Measurements from ENCODE around the gene LATS1. TPM values are rescaled to one million over a fixed set of nuclear protein-coding genes. Genes with fewer than 3 reads are reported as not detected.
"Not testable (repeated sequence)": the region's sequence is repeated elsewhere in the genome, so short reads cannot be mapped to it uniquely, and the experiment has no call there.

LATS1 gene
- 10 to 100 TPM; 31.1 to 32.8 TPM for total RNA-seq
- long read RNA-seq, donor 1, partial matches to known transcripts, result 0 of 2 reads
- long read RNA-seq, donor 1, other reads (novel, unspliced or antisense), result 2 of 2 reads
- long read RNA-seq, donor 2, partial matches to known transcripts, result 0 of 9 reads
- long read RNA-seq, donor 2, other reads (novel, unspliced or antisense), result 6 of 9 reads

DNA sequence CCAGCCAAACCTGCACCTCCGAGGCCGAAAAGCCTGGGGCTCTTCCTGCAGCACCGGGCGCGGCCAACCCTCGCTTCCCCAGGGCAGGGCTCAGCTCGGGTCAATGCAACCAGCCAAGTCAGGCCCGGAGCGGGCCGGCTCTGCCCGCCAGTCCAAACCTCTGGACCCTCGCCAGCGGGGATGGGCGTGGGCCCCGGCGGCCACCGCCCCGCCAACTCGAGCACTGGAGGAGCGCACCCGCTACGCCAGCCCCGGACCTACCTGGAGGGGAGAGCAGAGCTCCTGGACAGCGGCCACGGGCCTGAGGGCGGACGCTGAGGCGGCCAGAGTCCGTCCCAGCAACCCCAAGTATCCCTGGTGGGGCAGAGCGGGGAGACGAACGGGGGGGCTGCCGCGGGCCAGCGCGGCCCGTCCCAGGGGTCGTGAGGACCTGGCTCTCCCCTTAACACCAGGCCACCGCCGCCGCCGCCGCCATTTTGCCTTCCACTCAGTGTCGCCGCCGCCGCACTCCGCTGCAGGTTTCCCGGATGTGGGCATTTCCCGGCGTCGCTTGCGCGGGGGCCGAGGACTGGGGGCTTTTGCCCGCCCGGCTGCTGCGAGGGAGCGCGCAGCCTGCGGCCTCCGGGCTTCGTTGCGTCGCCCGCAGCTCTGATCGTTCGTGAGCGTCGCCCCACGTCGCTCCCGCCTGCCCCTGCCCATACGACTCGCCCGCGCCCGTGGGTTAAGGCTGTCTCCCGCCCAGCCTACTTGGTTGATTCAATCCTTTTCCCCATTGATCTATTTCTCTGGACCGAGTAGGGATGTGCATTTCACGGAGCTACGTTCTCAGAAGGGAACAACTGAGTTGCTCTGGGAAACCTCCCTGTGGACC lies at the start of gene LATS1:
Gene LATS1 (minus strand): TSS at position 514 of the 871 bp plus-strand sequence. CDS start 15,975 bp downstream, outside the sequence.
- intact Hi-C loops (cut with DNase I), result no loop called here
- DNase-seq (ENCODE audit: low spot score), result peak; percentile 97

DNA sequence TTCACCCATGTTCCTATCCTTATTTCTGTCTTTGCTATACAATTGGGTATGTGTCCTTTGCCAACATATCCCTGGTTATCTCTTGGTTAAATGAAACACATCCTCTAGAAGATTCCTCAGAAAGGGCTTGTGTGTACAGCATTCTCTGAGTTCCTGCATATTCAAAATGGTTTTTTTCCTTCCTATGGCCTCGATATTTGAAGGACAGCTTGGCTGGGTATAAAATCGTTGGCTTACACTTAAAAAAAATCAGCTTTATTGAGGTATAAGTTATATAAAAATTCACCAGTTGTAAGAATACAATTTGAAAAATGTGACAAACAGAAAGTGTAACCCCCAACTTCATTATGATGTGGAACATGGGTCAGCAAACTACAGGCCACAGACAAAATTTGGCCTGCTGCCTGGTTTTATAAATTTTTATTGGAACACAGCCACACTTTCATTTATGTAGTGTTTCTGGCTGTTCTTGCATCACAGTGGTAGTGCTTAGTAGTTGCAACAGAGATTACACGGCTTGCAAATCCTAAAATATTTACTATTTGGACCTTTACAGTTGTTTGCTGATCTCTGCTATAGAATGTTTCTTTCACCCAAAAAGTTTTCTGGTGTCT lies 48.4 kb upstream of the LATS1 start:
- intact Hi-C loops (cut with DNase I), result no loop called here
- DNase-seq (ENCODE audit: low spot score), result no peak

DNA sequence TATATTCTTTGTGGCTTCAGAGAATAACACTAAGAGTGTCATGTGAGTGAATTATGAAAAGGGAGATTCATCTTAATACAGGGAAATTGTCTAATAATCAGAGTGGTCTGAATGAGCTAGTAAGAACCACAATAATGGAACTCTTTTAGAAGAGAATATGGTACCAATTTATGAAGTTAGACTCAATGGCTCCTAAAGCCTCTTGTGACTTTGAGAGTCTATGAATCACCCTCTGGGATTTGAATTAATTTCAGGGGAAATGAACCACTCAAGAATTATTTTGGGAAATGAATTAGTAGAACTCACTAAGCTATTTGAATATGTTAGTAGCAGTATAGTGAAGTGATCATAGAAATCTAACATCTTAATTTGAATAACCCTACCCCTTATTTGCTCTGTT lies 46.0 kb upstream of the LATS1 start:
- DNase-seq (ENCODE audit: low spot score), result no peak
- intact Hi-C loops (cut with DNase I), result loop anchor here in 1 of 2 donors (5.0 kb wide), 1 partner anchor 1197 kb away; no protein-coding TSS in a partner anchor

DNA sequence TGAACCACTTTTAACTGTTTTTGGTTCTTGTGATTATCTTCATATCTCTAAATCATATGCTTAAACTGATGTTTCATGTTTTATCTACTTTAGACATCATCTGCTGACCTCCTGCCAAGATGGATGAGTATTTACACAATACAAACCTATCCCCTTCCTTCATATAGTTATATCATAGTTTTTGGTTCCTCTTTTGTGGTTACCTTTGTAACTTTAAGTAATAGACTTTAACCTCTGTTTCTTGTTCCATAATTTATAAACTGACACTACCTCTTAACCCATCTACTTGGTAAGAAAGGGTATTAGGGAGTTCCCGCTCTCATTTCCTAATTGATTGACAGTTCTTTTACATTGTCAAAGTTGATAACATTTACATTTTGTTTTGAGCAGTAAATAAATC lies 43.5 kb upstream of the LATS1 start:
- intact Hi-C loops (cut with DNase I), result loop anchor here in 1 of 2 donors (5.0 kb wide), 1 partner anchor 1194 kb away; no protein-coding TSS in a partner anchor
- no peak for DNase-seq (ENCODE audit: low spot score)

DNA sequence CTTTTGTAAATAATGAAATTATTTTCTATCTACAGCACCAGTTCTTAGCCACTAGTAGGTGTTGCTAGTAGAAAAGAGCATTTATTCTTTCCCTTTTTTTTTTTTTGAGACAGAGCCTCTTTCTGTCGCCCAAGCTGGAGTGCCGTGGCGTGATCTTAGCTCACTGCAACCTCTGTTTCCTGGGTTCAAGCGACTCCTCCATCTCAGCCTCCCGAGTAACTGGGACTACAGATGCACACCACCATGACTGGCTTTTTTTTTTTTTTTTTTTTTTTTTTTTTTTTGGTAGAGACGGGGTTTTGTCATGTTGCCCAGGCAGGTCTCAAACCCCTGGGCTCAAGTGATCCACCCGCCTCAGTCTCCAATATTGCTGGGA lies 38.3 kb upstream of the LATS1 start:
- no peak for DNase-seq (ENCODE audit: low spot score)

DNA sequence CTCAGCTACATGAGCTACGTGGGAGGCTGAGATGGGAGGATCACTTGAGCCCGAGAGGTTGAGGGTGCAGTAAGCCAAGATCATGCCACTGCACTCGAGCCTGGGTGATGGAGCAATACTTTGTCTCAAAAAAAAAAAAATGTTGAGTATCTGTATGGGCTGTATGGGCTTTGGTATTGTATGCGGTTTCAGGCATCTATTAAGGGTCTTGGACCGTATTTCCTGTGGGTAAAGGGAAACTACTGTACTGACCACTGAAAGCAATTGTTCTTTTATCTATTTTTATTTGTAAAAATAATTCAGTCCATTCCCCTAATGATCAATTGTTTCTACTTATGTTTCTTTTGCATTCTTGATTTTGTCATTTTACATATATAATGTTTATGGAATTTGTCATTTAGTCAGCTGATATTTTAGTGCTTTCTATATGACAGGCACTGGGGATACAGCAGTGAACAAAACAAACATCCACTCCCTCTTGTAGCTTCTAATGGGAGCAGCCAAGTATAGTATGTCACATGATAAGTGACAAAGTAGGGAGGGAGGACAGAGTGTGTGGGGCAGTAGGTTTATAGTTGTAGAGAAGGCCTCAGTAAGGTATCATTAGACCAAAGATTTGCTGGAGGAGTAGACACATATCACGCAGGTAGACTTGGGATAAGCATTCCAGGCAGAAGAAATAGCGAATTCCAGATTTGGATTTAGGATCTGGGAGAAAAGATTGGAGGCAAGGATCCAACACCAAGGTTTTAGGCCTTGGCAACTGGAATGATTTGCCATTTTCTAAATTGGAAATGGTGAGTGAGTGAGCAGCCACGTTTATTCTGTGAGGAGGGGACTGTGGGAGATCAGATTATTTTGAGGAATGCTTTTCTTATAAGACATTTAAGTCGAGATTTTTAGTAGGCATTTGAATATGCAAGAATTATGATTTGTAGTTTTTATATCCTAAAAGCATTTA lies 37.7 kb upstream of the LATS1 start:
- intact Hi-C loops (cut with DNase I), result no loop called here
- no peak for DNase-seq (ENCODE audit: low spot score)

More for the DNA sequence above, 38.3 kb upstream of the LATS1 start:
- intact Hi-C loops (cut with DNase I), result no loop called here

DNA sequence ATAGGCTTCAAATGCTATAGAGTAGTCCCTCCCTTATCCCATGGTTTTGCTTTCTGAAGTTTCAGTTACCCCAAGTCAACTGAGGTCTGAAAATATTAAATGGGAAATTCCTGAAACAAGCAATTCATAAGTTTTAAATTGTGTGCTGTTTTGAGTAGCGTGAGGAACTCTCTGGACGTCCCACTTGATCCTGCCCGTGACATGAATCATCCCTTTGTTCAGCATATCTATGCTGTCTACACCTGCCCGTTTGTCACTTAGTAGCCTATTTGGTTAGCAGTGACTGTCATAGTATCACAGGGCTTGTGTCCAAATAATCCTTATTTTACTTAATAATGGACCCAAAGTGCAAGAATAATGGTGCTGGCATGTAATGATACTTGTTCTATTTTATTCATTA lies 36.6 kb upstream of the LATS1 start:
- DNase-seq (ENCODE audit: low spot score), result no peak

DNA sequence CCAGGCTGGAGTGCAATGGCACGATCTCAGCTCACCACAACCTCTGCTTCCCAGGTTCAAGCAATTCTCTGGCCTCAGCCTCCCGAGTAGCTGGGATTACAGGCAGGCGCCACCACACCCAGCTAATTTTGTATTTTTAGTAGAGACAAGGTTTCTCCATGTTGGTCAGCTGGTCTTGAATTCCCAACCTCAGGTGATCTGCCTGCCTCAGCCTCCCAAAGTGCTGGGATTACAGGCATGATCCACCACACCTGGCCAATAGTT lies 35.4 kb upstream of the LATS1 start:
- DNase-seq (ENCODE audit: low spot score); intact Hi-C loops (cut with DNase I): not testable (repeated sequence)

More for the DNA sequence above, 36.6 kb upstream of the LATS1 start:
- intact Hi-C loops (cut with DNase I), result no loop called here

DNA sequence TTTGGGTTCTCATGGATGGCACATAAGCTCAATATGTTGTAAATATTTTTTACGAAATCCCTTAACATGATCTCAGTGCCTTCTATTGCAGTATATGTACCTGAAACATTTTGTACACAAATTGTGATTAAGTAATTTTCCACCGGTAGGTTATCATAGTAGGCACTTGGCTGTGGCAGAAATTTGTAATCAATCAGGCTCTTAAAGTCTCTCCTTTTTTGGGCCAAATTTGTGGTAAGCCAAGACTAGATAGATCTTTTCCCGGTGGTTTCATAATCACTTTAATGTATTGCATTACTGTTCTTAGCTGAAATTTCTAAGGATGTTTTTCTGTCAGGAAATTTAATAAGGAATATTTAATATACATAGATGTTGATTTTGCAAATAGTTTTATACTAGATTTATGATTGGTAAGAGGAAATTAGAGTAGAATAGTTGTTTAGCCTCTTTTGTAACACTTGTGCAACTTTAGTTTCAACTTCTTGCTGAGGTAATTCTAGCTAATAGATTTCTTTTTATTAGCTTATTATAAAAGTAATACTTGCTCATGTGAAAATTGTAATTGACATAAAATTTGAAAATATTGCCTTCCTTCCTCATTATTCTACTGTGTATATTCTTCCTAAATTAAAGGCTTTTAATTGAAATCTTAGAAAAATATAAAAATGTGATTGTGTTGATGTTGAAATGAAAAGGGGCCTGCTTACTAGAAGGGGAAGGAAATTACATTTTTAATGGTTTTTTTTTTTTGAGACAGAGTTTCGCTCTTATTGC lies 34.9 kb upstream of the LATS1 start:
- no peak for DNase-seq (ENCODE audit: low spot score)
- intact Hi-C loops (cut with DNase I), result no loop called here

DNA sequence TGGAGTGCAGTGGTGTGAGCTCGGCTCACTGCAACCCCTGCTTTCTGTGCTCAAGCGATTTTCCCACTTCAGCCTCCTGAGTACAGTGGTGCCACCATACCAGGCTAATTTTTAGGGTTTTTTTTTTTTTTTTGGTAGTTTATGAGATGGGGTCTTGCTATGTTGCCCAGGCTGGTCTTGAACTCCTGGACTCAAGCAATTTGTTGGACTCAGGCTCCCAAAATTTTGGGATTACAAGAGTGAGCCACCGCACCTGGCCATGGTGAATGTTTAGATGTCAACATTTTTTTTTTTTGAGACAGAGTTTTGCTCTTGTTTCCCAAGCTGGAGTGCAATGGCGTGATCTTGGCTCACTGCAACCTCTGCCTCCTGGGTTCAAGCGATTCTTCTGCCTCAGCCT lies 34.0 kb upstream of the LATS1 start:
- intact Hi-C loops (cut with DNase I), result not testable (repeated sequence)

DNA sequence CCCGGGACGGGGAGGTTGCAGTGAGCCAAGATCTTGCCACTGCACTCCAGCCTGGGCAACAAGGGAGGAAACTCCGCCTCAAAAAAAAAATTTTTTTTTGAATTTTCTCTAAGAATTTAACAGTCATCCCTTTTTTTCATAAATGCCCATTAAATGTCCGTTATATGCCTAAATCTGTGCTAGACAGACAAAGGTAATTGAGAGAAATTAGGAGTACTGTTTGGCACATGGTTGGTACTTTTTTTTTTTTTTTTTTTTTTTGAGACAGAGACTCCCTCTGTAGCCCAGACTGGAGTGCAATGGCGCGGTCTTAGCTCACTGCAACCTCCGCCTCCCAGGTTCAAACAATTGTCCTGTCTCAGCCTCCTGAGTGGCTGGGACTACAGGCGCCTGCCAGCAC lies 33.3 kb upstream of the LATS1 start:
- intact Hi-C loops (cut with DNase I), result no loop called here
- DNase-seq (ENCODE audit: low spot score), result no peak

More for the DNA sequence above, 34.0 kb upstream of the LATS1 start:
- not testable (repeated sequence) for DNase-seq (ENCODE audit: low spot score)

DNA sequence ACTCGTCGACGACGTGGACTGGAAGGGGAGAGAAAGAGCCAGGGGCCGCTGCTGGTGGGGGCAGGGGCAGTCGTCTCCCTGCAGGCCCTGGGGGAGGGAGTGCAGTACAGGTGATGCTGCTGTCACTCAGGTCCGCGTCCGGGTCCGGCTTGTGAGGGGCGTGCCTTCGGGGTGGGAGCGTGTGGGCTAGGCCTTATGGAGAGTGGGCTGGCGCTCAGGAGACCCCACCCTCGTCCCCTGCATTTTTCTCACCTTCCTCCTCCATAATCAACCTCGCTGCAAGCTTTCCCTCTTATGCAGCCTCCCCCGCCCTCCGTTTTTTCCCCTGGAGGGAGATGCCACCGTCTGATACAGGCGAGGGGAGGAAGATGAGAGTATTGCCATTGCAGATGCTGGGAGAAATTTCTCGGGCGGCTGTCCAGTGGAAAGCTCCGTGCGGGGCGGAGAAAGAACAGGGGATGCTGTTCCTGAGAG lies 32.3 kb upstream of the LATS1 start:
- DNase-seq (ENCODE audit: low spot score), result peak; percentile 86
- intact Hi-C loops (cut with DNase I), result no loop called here

DNA sequence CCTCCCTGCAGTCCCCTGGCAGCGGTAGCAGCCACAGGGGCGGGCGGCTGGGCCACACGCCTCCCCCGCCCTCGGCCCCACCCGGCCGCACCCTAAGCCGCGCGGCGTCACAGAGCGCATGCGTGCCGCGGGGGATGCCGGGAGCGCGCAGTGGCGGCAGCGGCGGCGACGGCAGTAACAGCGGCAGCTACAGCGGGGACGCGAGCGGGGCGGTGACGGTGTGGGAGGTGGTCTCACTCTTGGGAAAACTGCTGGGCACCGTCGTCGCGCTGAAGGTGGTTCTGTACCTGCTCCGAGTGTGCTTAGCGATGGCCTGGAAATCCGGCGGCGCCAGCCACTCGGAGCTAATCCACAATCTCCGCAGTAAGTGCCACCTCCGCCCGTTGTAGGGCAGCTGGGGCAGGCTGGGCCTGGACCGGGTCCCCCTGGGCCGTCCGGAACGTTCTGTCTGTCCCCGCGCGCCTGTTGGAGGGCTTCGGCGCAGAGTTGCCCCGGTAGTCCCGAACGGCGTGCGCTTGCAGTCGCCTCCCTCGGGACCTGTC lies 31.8 kb upstream of the LATS1 start, which contains the start of gene PCMT1:
Gene PCMT1 (plus strand): TSS at position 148 of the 542 bp plus-strand sequence. CDS start 161 bp downstream, at position 309.
- peak; percentile 98 for DNase-seq (ENCODE audit: low spot score)
- intact Hi-C loops (cut with DNase I), result no loop called here

DNA sequence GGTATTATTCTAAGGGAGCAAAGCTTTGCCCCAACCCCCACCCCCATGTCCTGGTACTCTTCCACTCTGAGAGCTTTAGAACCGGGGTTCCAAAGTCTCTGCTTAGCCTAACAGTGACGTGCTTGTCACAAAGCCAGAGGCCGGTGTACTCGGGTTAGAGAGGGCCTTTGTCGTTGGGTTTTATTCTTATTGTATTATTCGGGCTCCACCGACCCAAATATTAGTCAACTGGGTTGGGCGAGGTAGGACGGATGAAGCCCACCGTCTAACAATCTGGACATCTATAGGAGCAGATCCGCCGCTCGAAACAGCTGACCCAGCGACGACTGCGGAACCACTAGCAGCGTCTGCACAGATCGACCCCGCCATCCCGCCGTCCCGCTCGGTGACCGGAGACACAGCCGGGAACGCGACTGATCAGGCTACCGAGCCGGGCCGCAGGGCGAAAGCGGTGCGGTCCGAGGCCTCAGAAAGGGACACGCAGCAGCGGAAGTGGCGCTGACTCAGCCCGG lies 31.2 kb upstream of the LATS1 start:
- intact Hi-C loops (cut with DNase I); DNase-seq (ENCODE audit: low spot score): not testable (repeated sequence)

DNA sequence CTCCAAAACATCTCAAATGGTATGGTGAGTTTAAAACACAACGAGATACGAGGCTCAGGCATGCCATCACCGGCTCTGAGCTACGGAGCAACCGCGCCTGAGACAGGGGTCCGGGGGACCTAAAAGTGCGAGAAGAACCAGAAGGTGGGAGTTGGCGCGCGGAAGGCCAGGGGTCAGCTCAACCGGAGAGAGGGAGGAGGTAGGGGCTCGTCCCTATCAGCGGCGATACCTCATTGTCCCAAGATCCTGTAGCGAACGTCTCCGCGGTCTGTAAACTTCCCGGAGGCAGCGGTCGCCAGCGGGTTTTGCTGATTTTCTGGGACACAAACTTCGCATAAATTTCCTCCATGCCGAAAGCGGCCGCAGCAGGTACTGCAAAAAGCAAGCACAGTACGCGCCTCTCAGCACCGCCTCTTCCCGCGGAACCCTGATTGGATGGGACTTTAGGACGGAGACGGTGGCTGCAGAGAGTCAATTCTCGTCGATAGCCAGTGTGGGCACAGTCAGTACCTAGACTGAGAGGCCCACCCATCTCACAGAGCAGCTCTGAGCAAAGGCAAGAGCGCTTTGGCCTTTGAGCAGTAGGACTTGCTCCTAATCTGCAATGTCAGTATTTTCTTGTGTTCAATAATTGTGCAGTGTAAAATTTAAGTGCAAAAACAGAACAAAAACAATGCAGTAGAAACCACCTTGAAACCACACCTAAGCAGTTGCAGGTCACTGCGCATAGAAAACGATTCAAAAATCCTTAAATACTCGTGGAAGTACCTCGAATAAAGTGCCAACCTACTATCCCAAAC lies 28.4 kb upstream of the LATS1 start, which contains the start of gene NUP43:
Gene NUP43 (minus strand): TSS at position 383 of the 800 bp plus-strand sequence. CDS start 34 bp downstream, at position 349.
- intact Hi-C loops (cut with DNase I), result no loop called here
- DNase-seq (ENCODE audit: low spot score), result peak; percentile 98

DNA sequence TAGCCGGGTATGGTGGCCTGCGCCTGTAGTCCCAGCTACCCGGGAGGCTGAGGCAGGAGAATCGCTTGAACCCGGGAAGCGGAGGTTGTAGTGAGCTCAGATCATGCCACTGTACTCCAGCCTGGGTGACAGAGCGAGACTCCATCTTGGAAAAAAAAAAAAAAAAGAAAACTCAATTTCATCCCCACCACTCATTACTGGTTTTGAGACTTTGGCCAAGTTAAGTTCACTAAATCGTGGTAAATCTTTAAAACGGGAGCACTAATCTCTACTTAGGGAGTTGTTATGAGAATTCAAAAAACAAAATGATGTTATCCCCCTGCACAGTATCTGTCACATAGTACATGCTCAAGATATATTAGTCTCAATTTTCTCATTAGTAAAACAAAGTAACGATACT lies 27.4 kb upstream of the LATS1 start:
- DNase-seq (ENCODE audit: low spot score); intact Hi-C loops (cut with DNase I): not testable (repeated sequence)

DNA sequence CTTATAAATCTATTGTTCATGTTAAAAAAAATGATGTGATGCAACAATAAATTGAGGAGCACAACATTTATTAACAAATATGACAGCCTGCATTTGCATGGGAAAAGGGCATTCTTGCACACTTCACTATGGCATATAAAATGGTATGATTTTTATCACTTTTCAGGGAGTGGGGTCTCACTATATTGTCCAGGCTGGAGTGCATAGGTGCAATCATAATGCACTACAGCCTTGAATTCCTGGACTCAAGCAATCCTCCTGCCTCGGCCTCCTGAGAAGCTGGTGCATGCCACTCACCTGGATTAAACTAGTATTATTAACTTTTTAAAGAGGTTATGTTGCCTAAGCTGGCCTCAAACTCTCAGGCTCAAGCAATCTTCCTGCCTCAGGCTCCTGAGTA lies 17.0 kb upstream of the LATS1 start:
- intact Hi-C loops (cut with DNase I), result loop anchor here in 1 of 2 donors (10.0 kb wide), 1 partner anchor 500 kb away; no protein-coding TSS in a partner anchor
- DNase-seq (ENCODE audit: low spot score), result no peak
